Calu3 (cell line): ENCODE measurements around the gene OR9Q1. TPM values are rescaled to one million over a fixed set of nuclear protein-coding genes. Genes with fewer than 3 reads are reported as not detected.

Source experiments
- BruUV-seq: library from RNA; stranded (reverse); fragments of 400-500 nt; replicated peaks from 2 replicates; lab custom pipeline; 2021; lab: Mats Ljungman, UMichigan
- CTCF ChIA-PET: fragments of 300-600 bp; sonication (Branson Sonifier 250); formaldehyde crosslinking; loops from one replicate; lab custom pipeline; 2022; ENCODE audit warnings: antibody characterized with exemption; lab: Charles Lee
- DNase-seq: peaks from one replicate; pipeline ENCODE4 v3.0.0; 2022
- H3K27ac Mint-ChIP-seq: one replicate; pipeline ENCODE4 v1.8.0; 2022; ENCODE audit warnings: mixed read lengths; ENCODE audit not compliant: unreplicated experiment
- H3K27me3 Mint-ChIP-seq: one replicate; pipeline ENCODE4 v1.8.0; 2022; ENCODE audit warnings: mixed read lengths; ENCODE audit not compliant: unreplicated experiment
- H3K36me3 Mint-ChIP-seq: one replicate; pipeline ENCODE4 v1.8.0; 2022; ENCODE audit warnings: mild to moderate bottlenecking, moderate library complexity, mixed read lengths; ENCODE audit not compliant: insufficient read depth, unreplicated experiment
- H3K4me1 Mint-ChIP-seq: one replicate; pipeline ENCODE4 v1.8.0; 2022; ENCODE audit warnings: mild to moderate bottlenecking, low read depth, mixed read lengths; ENCODE audit not compliant: unreplicated experiment
- H3K4me3 Mint-ChIP-seq: one replicate; pipeline ENCODE4 v1.8.0; 2022; ENCODE audit warnings: mild to moderate bottlenecking, low read depth, moderate library complexity, mixed read lengths; ENCODE audit not compliant: unreplicated experiment
- H3K9me3 Mint-ChIP-seq: one replicate; pipeline ENCODE4 v1.8.0; 2022; ENCODE audit warnings: low read depth, mixed read lengths; ENCODE audit not compliant: unreplicated experiment
- CTCF ChIP-seq: fragments of 200-600 bp; IDR thresholded peaks from one replicate; pipeline ENCODE4 v1.8.0; 2022; ENCODE audit warnings: antibody characterized with exemption; ENCODE audit not compliant: unreplicated experiment
- intact Hi-C: fragments of 100-400 bp; cut with micrococcal nuclease; formaldehyde crosslinking; loops from one replicate; pipeline ENCODE4 v1.10.0; 2022; ENCODE audit not compliant: unreplicated experiment
- total RNA-seq: library from RNA; stranded (reverse); gene quantifications from 2 replicates; pipeline ENCODE4 v1.2.3, GENCODE V29; 2022

The OR9Q1 gene
- total RNA-seq, 1 experiment from 2014 or later, result not detected

GRCh38 chr11:58121096-58121495, 97.4 kb downstream of the OR9Q1 start:
- TF ChIP-seq CTCF, result no peak
- no TSS peak for BruUV-seq
- no peak overlapping the region for H3K4me3 Mint-ChIP-seq
- CTCF ChIA-PET, result no interaction called here
- H3K4me1 Mint-ChIP-seq, result no peaks in the 10 kb centered on the region
- no peaks in the 10 kb centered on the region for H3K27me3 Mint-ChIP-seq
- H3K27ac Mint-ChIP-seq, result no peak overlapping the region
- intact Hi-C loops, result no loop called here
- H3K9me3 Mint-ChIP-seq, result peaks cover 2% of the 10 kb centered on the region
- no peak for DNase-seq
- H3K36me3 Mint-ChIP-seq, result no peaks in the 10 kb centered on the region

- BruUV-seq, result no TSS peak
- Mint-ChIP-seq H3K36me3 (no peaks in the 10 kb centered on the region), H3K27ac (no peak within 1 kb of the TSS), H3K27me3 (no peaks in the 10 kb centered on the region), H3K4me3 (no peak within 1 kb of the TSS), H3K4me1 (no peaks in the 10 kb centered on the region), H3K9me3 (peaks cover 2% of the 10 kb centered on the region)
- no peak for TF ChIP-seq CTCF
- no peak for DNase-seq
- CTCF ChIA-PET, result interaction anchor here (0.6 kb wide), 1 partner anchor 221 kb away, joined by 5 read pairs; no protein-coding TSS in a partner anchor
- intact Hi-C loops, result no loop called here
Measured at GRCh38 chr11:58125469-58125868, 101.8 kb downstream of the OR9Q1 start, which contains the start of gene OR9I1. OR9I1 (minus strand) TSS chr11:58125530; CDS start chr11:58119444, 6,086 bp downstream.

GRCh38 chr11:58127350-58127749, 103.7 kb downstream of the OR9Q1 start:
- Mint-ChIP-seq H3K4me1 (no peaks in the 10 kb centered on the region), H3K9me3 (no peaks in the 10 kb centered on the region), H3K27ac (no peak overlapping the region), H3K27me3 (no peaks in the 10 kb centered on the region), H3K36me3 (no peaks in the 10 kb centered on the region), H3K4me3 (no peak overlapping the region)
- no peak for TF ChIP-seq CTCF
- intact Hi-C loops, result no loop called here
- DNase-seq, result no peak
- BruUV-seq, result no TSS peak
- CTCF ChIA-PET, result no interaction called here

GRCh38 chr11:58133309-58134076, 109.8 kb downstream of the OR9Q1 start:
- Mint-ChIP-seq H3K4me3 (no peak overlapping the region), H3K27ac (no peak overlapping the region), H3K27me3 (no peaks in the 10 kb centered on the region), H3K9me3 (no peaks in the 10 kb centered on the region), H3K36me3 (no peaks in the 10 kb centered on the region), H3K4me1 (no peaks in the 10 kb centered on the region)
- DNase-seq, result no peak
- intact Hi-C loops, result no loop called here
- no TSS peak for BruUV-seq
- CTCF ChIA-PET, result no interaction called here
- TF ChIP-seq CTCF, result no peak
